HG03139 (cell line): ENCODE measurements around the gene TLE6.
"Not testable (repeated sequence)": the region's sequence is repeated elsewhere in the genome, so short reads cannot be mapped to it uniquely, and the experiment has no call there.

ENCODE experiments used
- ATAC-seq: cut with Tn5 transposase; IDR thresholded peaks from one replicate; pipeline ENCODE4 v1.9.1; 2021; ENCODE audit not compliant: unreplicated experiment

The TLE6 gene

GRCh38 chr19:3001235-3001800, 24.0 kb downstream of the TLE6 start:
- ATAC-seq, result no peak

- no peak for ATAC-seq
Observed at GRCh38 chr19:3003046-3003445, 25.7 kb downstream of the TLE6 start.

GRCh38 chr19:3004522-3004921, 27.2 kb downstream of the TLE6 start:
- ATAC-seq, result no peak

GRCh38 chr19:3005345-3005744, 28.0 kb downstream of the TLE6 start:
- ATAC-seq, result no peak

GRCh38 chr19:3006075-3006767, 28.9 kb downstream of the TLE6 start:
- no peak for ATAC-seq

- no peak for ATAC-seq
Observed at GRCh38 chr19:3007975-3008374, 30.6 kb downstream of the TLE6 start.

- ATAC-seq, result no peak
Observed at GRCh38 chr19:3008994-3009393, 31.6 kb downstream of the TLE6 start.

GRCh38 chr19:3010871-3011270, 33.5 kb downstream of the TLE6 start:
- ATAC-seq, result no peak

- ATAC-seq, result not testable (repeated sequence)
Observed at GRCh38 chr19:3012059-3012458, 34.7 kb downstream of the TLE6 start.

GRCh38 chr19:3012621-3013262, 35.4 kb downstream of the TLE6 start:
- ATAC-seq, result no peak

GRCh38 chr19:3013263-3013725, 35.9 kb downstream of the TLE6 start:
- ATAC-seq, result no peak

- no peak for ATAC-seq
Observed at GRCh38 chr19:3014135-3014534, 36.8 kb downstream of the TLE6 start.

- ATAC-seq, result no peak
Observed at GRCh38 chr19:3015126-3016057, 38.0 kb downstream of the TLE6 start.

GRCh38 chr19:3017923-3018322, 40.6 kb downstream of the TLE6 start:
- ATAC-seq, result no peak

GRCh38 chr19:3019211-3019854, 42.0 kb downstream of the TLE6 start:
- ATAC-seq, result no peak

- no peak for ATAC-seq
Observed at GRCh38 chr19:3020321-3020960, 43.1 kb downstream of the TLE6 start.

- ATAC-seq, result no peak
Observed at GRCh38 chr19:3024509-3024869, 47.1 kb downstream of the TLE6 start.

- ATAC-seq, result no peak
Observed at GRCh38 chr19:3024870-3025548, 47.6 kb downstream of the TLE6 start.

- ATAC-seq, result no peak
Observed at GRCh38 chr19:3025549-3025886, 48.2 kb downstream of the TLE6 start.

- ATAC-seq, result no peak
Observed at GRCh38 chr19:3026768-3027167, 49.4 kb downstream of the TLE6 start.
